GM18951 (cell line): ENCODE measurements around the gene PRRX1.

Experiments
- POLR2A ChIP-seq: IDR thresholded peaks from 4 replicates; pipeline ENCODE4 v1.6.1; 2011; ENCODE audit warnings: mild to moderate bottlenecking; ENCODE audit not compliant: insufficient read length, insufficient read depth; ENCODE audit errors: extremely low read depth
- in situ Hi-C: fragments of 300-500 bp; cut with MboI; formaldehyde crosslinking; loops from one replicate; pipeline ENCODE4 v1.12.0; 2022; ENCODE audit warnings: low sequenced_read_pairs, mixed read lengths, inconsistent platforms; ENCODE audit not compliant: unreplicated experiment

PRRX1 gene

GRCh38 chr1:170659399-170660035 lies 4.4 kb upstream of the PRRX1 start:
- in situ Hi-C loops, result loop anchor here (25.0 kb wide), 1 partner anchor 722 kb away; no protein-coding TSS in a partner anchor
- no peak for TF ChIP-seq POLR2A

GRCh38 chr1:170660281-170660713 lies 3.6 kb upstream of the PRRX1 start:
- no peak for TF ChIP-seq POLR2A
- in situ Hi-C loops, result loop anchor here (25.0 kb wide), 1 partner anchor 723 kb away; no protein-coding TSS in a partner anchor

DNA sequence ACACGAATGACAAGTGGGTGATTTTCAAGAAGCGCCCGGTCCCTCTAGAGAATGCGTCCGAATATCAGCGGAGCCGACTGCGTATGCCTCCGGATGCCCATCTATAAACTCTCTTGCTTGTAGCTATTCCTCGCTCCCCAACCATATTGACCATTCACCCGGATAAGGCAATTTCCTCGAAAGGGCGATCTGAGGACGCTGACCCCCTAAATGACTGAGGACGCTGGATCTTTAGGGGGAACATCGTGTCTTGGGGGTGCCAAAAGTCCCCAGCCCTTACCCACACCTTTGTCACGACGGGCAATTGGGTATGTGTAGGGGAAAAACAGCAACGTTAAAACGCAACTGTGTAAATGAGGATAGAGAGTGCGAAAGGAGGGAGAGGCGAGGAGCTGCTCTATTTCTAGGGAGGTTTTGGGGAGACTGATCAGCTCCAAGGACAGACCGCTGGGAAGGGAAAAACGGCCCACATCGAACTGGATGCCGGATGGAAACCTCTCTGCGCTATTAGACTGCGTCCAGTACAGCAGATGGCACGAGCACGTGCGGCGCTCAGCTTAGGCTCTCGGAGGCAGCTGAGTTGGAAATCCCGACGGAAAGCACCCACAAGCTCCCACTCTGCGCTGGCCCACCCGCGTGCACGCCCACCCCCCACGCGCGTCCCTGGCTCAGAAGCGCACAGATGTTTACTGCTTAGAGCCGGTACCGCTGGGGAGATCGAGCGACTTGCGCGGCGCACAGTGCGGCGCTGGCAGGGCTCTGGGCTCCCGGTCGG lies 2.9 kb upstream of the PRRX1 start:
- in situ Hi-C loops, result loop anchor here (25.0 kb wide), 1 partner anchor 724 kb away; no protein-coding TSS in a partner anchor
- TF ChIP-seq POLR2A, result no peak

- no peak for TF ChIP-seq POLR2A
- in situ Hi-C loops, result loop anchor here (25.0 kb wide), 1 partner anchor 725 kb away; no protein-coding TSS in a partner anchor
These were observed 2.1 kb upstream of the PRRX1 start for GRCh38 chr1:170661646-170662411.

DNA sequence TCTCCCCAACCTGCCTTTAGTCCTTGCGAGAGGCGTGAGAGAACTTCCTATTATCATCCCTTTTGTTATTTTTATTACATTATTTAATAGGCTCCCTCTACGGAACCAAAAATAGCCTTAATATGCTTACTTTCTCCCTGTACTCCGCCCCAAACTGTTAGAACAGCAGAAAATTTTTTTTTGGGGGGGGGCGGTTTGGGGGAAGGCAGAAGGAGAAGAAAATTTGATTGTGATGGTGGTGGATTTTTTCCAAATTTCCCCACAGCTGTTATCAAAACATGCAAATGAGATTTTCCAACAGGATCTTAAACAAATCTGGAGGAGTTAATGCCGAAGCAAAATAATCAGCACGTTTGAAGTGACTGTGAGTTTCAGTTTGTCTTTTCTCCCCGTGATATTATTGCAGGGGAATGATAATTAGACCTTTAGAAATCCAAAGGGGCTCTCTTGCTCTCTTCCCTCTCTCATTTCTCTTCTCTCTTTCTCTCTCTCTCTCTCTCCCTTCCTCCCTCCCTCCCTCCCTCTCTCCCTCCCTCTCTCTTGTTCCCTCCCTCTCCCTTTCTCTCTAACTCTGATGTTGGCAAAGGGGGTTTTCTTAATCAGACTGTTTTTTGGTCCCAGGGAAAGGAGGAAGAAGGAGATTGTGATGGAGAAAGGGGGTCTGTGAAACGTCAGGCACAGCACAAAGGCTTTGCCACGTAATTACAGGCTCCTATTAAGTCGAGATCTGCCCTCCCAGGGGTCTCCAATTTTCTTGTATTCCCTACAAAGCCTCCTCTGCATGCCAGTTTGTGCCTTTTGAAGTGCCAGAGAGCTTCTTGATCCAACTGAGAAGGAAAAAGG lies 1.1 kb upstream of the PRRX1 start:
- in situ Hi-C loops, result loop anchor here (25.0 kb wide), 1 partner anchor 725 kb away; no protein-coding TSS in a partner anchor
- no peak for TF ChIP-seq POLR2A

DNA sequence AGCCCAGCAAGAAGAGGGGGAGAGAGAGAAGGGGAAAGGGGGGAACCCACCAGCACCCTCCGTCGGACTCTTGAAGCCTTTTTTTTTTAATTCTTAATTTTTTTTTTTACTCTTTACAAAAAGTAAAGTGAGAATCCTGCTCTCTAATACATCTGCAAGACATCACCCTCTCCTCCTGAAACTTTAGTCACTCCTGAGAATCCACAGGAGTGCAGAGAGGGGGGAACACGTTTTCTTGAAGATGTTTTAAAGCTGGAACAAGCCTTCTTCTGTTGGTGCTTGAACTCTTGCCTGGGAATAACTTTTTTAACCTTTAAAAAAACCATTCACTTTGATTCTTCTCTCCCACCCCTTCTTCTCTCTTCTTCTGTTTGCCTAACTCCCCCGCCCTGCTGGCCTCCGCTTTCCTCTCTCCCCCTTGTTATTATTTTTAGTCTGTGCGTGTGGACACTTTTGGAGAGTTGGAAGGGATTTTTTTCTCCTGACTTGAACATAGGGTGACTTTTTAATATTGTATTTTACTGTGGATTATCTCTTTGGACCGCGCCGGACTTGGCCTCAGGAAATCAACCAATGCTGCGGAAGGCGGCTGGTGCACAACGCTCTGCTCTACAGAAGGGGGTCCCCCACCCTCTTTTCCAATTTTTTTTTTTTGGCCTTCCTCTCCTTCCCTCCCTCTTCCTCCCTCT lies 383 bp upstream of the PRRX1 start:
- in situ Hi-C loops, result loop anchor here (25.0 kb wide), 1 partner anchor 726 kb away; no protein-coding TSS in a partner anchor
- TF ChIP-seq POLR2A, result no peak

- in situ Hi-C loops, result loop anchor here (25.0 kb wide), 1 partner anchor 728 kb away; no protein-coding TSS in a partner anchor
- TF ChIP-seq POLR2A, result no peak
These were observed 1.1 kb downstream of the PRRX1 start for GRCh38 chr1:170664828-170665612.

- in situ Hi-C loops, result loop anchor here (25.0 kb wide), 1 partner anchor 728 kb away; no protein-coding TSS in a partner anchor
- TF ChIP-seq POLR2A, result no peak
These were observed 1.7 kb downstream of the PRRX1 start for GRCh38 chr1:170665629-170666028.

GRCh38 chr1:170666541-170667254 lies 2.8 kb downstream of the PRRX1 start:
- TF ChIP-seq POLR2A, result no peak
- in situ Hi-C loops, result loop anchor here (25.0 kb wide), 1 partner anchor 729 kb away; no protein-coding TSS in a partner anchor

GRCh38 chr1:170668209-170669106 lies 4.5 kb downstream of the PRRX1 start:
- in situ Hi-C loops, result loop anchor here (25.0 kb wide), 1 partner anchor 731 kb away; no protein-coding TSS in a partner anchor
- TF ChIP-seq POLR2A, result no peak

GRCh38 chr1:170669107-170669445 lies 5.1 kb downstream of the PRRX1 start:
- in situ Hi-C loops, result loop anchor here (25.0 kb wide), 1 partner anchor 732 kb away; no protein-coding TSS in a partner anchor
- no peak for TF ChIP-seq POLR2A
